ENCODE measurements around the gene POMGNT1.
"Not testable (repeated sequence)": the region's sequence is repeated elsewhere in the genome, so short reads cannot be mapped to it uniquely, and the experiment has no call there.

POMGNT1 gene

GRCh38 chr1:46197964-46198811 is at the start of gene POMGNT1:
POMGNT1 (minus strand) TSS chr1:46198434; CDS start chr1:46197821, 613 bp downstream.
- FAIRE-seq, result no peak

- no peak for FAIRE-seq
Observed at GRCh38 chr1:46247436-46248121, 49.3 kb upstream of the POMGNT1 start, which contains the start of gene RAD54L. RAD54L (plus strand) TSS chr1:46247763; CDS start chr1:46248406, 643 bp downstream.

GRCh38 chr1:46246548-46247435 is 48.6 kb upstream of the POMGNT1 start:
- no peak for FAIRE-seq

GRCh38 chr1:46246136-46246535 is 47.9 kb upstream of the POMGNT1 start:
- not testable (repeated sequence) for FAIRE-seq

GRCh38 chr1:46244656-46245371 is 46.6 kb upstream of the POMGNT1 start:
- FAIRE-seq, result no peak

- FAIRE-seq, result not testable (repeated sequence)
Observed at GRCh38 chr1:46243831-46244230, 45.6 kb upstream of the POMGNT1 start.

GRCh38 chr1:46242918-46243317 is 44.7 kb upstream of the POMGNT1 start:
- no peak for FAIRE-seq

- not testable (repeated sequence) for FAIRE-seq
Observed at GRCh38 chr1:46241733-46242132, 43.5 kb upstream of the POMGNT1 start.

- not testable (repeated sequence) for FAIRE-seq
Observed at GRCh38 chr1:46238865-46239264, 40.6 kb upstream of the POMGNT1 start.

GRCh38 chr1:46236882-46237281 is 38.6 kb upstream of the POMGNT1 start:
- FAIRE-seq, result no peak

GRCh38 chr1:46231231-46231630 is 33.0 kb upstream of the POMGNT1 start:
- FAIRE-seq, result not testable (repeated sequence)

GRCh38 chr1:46224966-46225365 is 26.7 kb upstream of the POMGNT1 start:
- FAIRE-seq, result no peak

- peak; percentile 94 for FAIRE-seq
Observed at GRCh38 chr1:46223472-46223943, 25.3 kb upstream of the POMGNT1 start.

- not testable (repeated sequence) for FAIRE-seq
Observed at GRCh38 chr1:46223055-46223454, 24.8 kb upstream of the POMGNT1 start.

- FAIRE-seq, result no peak
Observed at GRCh38 chr1:46221749-46222148, 23.5 kb upstream of the POMGNT1 start.

- FAIRE-seq, result no peak
Observed at GRCh38 chr1:46220808-46221207, 22.6 kb upstream of the POMGNT1 start.

- no peak for FAIRE-seq
Observed at GRCh38 chr1:46219551-46220520, 21.6 kb upstream of the POMGNT1 start.

GRCh38 chr1:46218443-46218842 is 20.2 kb upstream of the POMGNT1 start:
- no peak for FAIRE-seq

GRCh38 chr1:46215504-46215903 is 17.3 kb upstream of the POMGNT1 start:
- no peak for FAIRE-seq

- FAIRE-seq, result no peak
Observed at GRCh38 chr1:46211051-46211450, 12.8 kb upstream of the POMGNT1 start.

GRCh38 chr1:46210561-46210960 is 12.3 kb upstream of the POMGNT1 start:
- no peak for FAIRE-seq

All from islet of Langerhans (tissue), 1 donor.